ENCODE data around the gene FANCE.

DNA sequence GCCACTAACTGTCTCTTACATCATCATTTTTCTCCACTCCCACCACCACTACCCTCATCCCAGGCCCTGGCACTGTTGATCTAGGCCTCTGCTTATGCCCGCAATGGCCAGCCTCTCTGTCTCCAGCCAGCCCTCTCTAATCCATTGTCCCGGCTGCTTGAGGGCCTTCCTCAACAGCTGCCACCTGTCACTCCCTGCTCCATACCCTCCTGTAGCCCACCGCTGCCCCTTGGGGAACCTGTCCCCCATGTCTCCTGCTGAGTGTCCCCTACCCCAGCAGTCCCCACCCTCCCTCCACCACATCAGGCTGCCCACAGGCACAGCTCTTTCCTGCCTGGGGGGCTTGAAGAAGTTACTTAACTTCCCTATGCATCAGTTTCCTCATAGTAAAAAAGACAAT lies 31.4 kb downstream of the FANCE start:
- TF ChIP-seq RAD21 (conservative IDR thresholded peaks at IDR 0.05) (no peak), EP300 (conservative IDR thresholded peaks at IDR 0.05; ENCODE audit: poor library complexity, severe bottlenecking) (no peak), POLR2AphosphoS5 (IDR thresholded peaks at IDR 0.05) (no peak)
